NCI-H460 (cell line): ENCODE results near the gene NMD3. TPM values are rescaled to one million over a fixed set of nuclear protein-coding genes. Genes with fewer than 3 reads are reported as not detected.
A peak's percentile ranks its signal among the peaks of the same experiment; 100 is the strongest.
"Not testable (repeated sequence)": the region's sequence is repeated elsewhere in the genome, so short reads cannot be mapped to it uniquely, and the experiment has no call there.

ENCODE experiments used
- DNase-seq: peaks from one replicate; pipeline ENCODE4 v3.0.0-alpha.2; 2016; ENCODE audit warnings: low read depth; ENCODE audit errors: extremely low read depth
- small RNA-seq, 2 experiments: library from RNA; depleted of rRNA; stranded (forward); fragments of <200 nt; gene quantifications; one replicate each; pipeline ENCODE3, GENCODE V24; 2014
- total RNA-seq: library from RNA; depleted of rRNA; stranded (reverse); fragments of >200 nt; shearing (Covaris generic); gene quantifications from 2 replicates; pipeline ENCODE4 v1.2.3, GENCODE V29; 2014; rRNA removed

NMD3 gene
- total RNA-seq, 1 experiment from 2014 or later, result 64.9 TPM

DNA sequence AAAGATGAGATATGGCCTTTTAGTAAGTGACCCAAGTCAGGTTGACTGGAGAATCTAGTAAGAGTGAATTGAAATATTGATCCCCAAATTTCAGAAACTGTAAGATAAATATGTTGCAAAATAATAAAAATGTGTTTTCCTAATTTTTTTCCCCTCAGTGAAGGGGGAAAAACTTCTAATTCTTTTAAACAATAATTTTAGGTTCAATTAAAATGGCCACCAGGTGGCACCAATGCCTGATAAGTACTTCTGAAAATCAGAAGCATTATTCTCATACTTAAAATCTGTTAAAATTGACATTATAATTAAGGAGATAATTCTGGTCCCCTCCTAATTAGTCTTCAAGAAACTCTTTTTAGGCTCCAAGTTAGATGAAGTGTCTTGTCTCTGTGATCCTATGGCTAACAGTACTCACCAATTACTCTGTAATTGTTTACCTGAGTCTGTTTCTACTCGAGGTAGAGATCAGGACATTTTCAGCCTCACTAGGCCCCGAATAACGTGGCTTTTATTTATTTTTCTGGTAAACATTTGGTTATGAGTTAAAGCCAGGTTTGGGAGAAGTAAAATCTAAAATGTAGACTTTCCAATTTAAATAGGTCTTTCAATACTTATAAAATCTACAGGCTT, 52.6 kb downstream of the NMD3 start:
- peak; percentile 26 for DNase-seq

DNA sequence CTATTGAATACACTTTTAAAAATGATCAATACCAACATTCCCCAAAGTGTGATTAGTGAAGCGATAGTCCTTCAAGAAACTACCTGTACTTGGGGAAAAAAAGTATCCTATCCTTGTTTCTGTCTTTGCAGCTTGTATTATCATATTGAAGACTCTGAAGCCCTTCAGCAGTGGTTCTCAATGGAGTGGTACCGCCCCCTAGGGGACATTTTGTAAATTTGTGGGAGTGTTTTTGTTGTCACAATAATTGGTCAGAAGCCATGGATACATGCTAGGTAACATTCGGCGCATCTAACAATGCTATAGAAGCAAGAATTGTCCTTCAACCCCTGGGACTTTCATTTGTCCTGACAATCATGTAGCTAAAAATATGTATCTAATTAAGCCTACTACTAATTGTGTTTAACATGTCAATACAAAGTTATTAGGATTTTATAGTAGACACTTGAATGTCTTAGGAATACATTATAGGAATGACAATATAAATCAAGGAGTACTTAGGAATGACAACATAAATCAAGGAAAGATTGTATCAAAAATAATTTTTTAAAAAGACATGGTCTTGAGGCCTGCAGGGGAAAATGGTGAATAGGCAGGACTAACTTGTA, 53.7 kb downstream of the NMD3 start:
- peak; percentile 47 for DNase-seq

DNA sequence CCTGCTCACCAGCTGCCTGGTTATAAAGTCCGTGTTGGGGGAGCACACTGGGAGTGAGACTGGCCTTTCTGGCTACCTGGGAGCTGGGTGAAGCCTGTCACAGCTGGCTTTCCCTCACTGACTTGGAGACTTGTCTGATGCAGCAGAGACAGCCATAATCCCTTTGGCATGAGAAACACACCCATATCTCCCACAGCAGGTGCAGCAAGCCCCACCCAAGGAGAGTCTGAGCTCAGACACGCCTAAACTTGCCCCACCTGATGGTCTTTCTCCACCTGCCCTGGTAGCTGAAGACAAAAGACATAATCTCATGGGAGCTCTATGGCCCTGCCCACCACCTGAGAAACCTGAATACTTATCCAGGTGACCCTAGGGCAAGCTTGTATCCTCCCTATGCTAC, 54.8 kb downstream of the NMD3 start:
- DNase-seq, result no peak

DNA sequence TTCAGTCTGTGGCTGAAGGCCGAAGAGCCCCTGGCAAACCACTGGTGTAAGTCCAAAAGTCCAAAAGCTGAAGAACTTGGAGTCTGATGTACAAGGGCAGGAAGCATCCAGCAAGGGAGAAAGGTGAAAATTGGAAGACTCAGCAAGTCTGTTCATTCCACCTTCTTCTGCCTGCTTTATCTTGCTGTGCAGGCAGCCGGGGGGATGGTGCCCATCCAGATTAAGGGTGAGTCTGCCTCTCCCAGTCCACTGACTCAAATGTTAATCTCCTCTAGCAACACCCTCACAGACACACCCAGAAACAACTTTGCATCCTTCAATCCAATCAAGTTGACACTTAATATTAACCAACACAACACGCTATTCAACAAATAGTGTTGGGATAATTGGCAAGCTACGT, 61.3 kb downstream of the NMD3 start:
- DNase-seq, result not testable (repeated sequence)

DNA sequence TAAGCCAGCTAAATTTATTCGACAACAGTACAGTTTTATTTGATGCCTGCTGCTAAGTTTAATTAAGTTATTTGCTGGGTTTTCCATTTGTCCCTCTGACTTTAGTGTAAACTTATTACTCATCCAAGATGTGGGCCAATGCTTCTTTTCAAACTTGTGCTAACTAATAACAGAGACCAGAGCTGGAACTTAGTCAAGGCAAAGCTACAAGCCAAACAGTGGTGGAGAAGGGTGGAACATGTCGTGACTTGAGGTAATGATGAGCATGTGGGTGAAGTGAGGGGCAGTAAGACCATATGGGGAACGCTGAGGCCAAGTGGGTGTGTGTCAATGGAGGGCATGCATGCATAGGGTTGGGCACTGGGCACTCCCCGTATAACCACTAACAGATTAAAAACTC, 63.9 kb downstream of the NMD3 start:
- no peak for DNase-seq

DNA sequence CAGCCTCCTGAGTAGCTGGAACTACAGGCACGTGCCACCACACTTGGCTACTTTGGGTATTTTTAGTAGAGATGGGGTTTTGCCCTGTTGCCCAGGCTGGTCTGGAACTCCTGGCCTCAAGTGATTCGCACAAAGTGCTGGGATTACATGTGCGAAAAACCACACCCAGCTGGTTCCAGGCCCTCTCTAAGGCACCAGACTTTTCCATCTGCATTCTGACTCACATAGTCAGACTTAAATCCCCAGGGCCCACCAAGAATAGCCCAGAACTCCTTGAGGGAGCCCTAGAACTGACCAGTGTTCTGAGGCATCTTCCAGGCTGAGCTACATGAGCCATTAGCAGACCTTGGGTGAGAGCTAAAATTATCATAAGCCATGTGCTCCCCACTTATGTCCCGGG, 68.1 kb downstream of the NMD3 start:
- DNase-seq, result no peak

DNA sequence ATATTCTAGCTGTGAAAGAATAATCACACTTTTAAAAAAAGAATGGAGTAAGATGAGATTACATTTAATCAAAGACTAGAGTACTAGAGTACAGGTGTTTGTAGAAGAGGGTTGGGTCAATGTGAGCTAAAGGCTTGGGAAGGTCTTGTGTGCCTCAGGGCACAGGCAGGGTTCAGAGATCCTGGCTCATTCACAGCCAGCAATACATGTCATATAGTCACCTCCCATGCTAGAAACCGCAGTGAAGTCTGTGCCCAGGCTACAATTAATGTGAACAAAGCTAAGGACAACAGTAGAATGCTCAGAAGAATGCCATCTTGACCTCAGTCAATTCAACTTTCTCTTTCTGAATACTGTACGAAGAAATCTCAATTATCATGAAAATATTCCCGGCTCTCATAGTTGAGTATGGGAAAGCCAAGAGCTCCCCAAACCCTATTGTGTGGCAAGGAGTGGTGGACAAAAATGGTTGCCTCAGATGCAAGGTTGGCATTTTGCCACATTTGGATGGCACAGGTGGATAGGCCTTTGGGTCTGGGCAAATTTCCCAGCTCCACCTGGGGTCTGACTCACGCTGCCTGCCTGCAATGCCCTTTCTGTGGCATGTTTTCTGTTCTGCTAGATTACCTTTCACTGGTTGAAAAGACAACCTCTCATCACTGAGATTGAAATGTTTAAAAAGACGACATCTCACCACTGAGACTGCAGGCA, 70.2 kb downstream of the NMD3 start:
- no peak for DNase-seq

DNA sequence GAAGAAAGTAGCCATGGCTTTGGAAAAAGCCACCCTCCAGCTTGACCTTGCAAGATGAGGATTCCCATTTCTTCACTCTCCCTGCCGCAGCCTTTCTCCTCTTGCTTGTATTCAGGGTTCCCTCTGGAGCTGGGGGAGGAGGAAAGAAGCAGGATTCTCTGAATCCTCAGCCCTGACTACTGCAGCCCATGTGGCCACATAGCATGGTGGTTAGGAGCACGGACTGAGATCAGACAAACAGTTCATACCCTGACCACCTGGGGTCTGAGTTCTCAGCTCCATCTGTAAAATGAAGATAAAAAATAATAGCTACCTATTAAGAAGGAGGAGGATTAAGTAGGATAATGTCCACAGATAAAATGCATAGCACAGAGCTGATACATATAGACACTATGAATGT, 72.3 kb downstream of the NMD3 start:
- no peak for DNase-seq

DNA sequence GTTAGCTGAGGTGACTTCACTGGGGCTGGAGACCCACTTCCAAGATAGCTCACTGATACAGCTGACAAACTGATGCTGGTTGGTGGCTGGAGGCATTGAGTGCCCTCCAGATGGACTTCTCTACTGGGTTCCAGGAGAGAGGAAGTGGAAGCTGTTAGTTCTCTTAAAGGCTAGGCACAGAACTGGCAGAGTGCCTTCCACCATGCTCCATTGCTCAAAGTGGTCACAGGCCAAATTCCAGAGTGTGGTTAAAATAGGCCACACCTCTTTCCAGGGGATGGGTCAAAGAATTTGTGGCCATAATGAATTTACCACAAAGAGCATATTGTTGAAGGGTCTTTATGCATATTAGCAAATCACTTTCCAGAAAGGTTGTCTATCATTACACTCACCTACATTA, 74.2 kb downstream of the NMD3 start:
- no peak for DNase-seq

DNA sequence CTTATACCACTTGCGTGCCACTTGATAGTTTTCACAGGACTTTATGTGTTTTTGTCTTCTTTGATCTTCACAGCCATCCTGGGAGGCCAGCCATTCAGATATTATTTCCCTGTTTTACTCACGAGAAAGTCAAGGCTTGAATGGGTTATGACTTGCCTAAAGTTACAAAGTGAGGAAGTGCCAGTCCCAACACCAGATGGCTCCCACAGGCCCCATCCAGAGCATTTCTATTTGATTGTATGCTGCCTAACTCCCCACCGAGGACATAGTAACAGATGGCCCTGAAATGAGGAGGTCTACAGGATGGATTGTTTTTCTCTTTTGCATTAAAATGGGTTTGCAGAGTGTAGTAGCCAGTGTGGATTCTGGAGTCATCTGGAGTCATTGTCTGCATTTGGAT, 75.7 kb downstream of the NMD3 start:
- no peak for DNase-seq

Small RNAs within 50 kb of the gene (small RNA-seq; reads per million reads assigned to genes)
- gene AC108738.1, result 0 to 0.06 reads per million in 2 experiments

Other genes starting within 250 kb of the NMD3 start
- 1.9 and 2.3 TPM in 2 replicates for gene B3GALNT1, start 116.0 kb upstream of the NMD3 start, total RNA-seq
- gene SPTSSB, start 150.2 kb downstream of the NMD3 start, total RNA-seq, result not detected in 2 replicates